ENCODE results near the gene AATK. TPM values are rescaled to one million over a fixed set of nuclear protein-coding genes. Genes with fewer than 3 reads are reported as not detected.

The AATK gene
- total and polyA plus RNA-seq, 2 of the 13 experiments (the other 11 are each of a cell fraction or from before 2014, with no cell fraction given) = 2.9 to 8.4 TPM

- TF ChIP-seq ZNF280D (CRISPR knock-in tag; IDR thresholded peaks at IDR 0.05) = no peak; the same call in 1 of the 2 replicates
- peak; percentile 87; the same call in 1 of the 2 replicates for TF ChIP-seq NFAT5 (CRISPR knock-in tag; IDR thresholded peaks at IDR 0.05)
- peak; percentile 86 for TF ChIP-seq ZKSCAN8 (CRISPR knock-in tag; IDR thresholded peaks at IDR 0.05; ENCODE audit: borderline replicate concordance)
- peak; percentile 88; the same call in 1 of the 2 replicates for TF ChIP-seq AHR (CRISPR knock-in tag; IDR thresholded peaks at IDR 0.05)
- peak; percentile 97 for TF ChIP-seq ZSCAN31 (CRISPR knock-in tag; IDR thresholded peaks at IDR 0.05; ENCODE audit: low read depth)
- peak; percentile 94 for TF ChIP-seq SIN3A (IDR thresholded peaks at IDR 0.05; ENCODE audit: borderline replicate concordance, low read depth, low read length)
- peak; percentile 47 for TF ChIP-seq JARID2 (CRISPR knock-in tag; IDR thresholded peaks at IDR 0.05; ENCODE audit: insufficient replicate concordance)
- peak; percentile 75; the same call in 1 of the 2 replicates for TF ChIP-seq ZNF414 (CRISPR knock-in tag; IDR thresholded peaks at IDR 0.05)
- peak; percentile 97 for TF ChIP-seq THAP7 (CRISPR knock-in tag; IDR thresholded peaks at IDR 0.05)
- TF ChIP-seq ERF (CRISPR knock-in tag; IDR thresholded peaks at IDR 0.05) = peak; percentile 99
- peak; percentile 95 for TF ChIP-seq ZNF879 (CRISPR knock-in tag; IDR thresholded peaks at IDR 0.05)
- TF ChIP-seq ETV5 (CRISPR knock-in tag; IDR thresholded peaks at IDR 0.05; ENCODE audit: borderline replicate concordance) = peak; percentile 100
These were observed 82.8 kb downstream of the AATK start (continued) for GRCh38 chr17:81083125-81083765.

All from HepG2 (cell line).